LNCaP clone FGC (cell line): ENCODE data around the gene ARHGAP15.

ENCODE experiments used
- DNase-seq: peaks from one replicate; pipeline ENCODE4 v3.0.0-alpha.2; 2011; ENCODE audit warnings: low read depth
- H3K4me3 ChIP-seq: 2 replicates; pipeline ENCODE4 v1.5.1; 2011; ENCODE audit warnings: mild to moderate bottlenecking, low read depth, low read length, control low read depth
- TF ChIP-seq, protein P1 (sequence below): IDR thresholded peaks from 2 replicates; pipeline ENCODE4 v1.5.1; 2012; ENCODE audit warnings: mild to moderate bottlenecking; ENCODE audit not compliant: control insufficient read depth, insufficient read depth; ENCODE audit errors: extremely low read depth

ARHGAP15 gene

DNA sequence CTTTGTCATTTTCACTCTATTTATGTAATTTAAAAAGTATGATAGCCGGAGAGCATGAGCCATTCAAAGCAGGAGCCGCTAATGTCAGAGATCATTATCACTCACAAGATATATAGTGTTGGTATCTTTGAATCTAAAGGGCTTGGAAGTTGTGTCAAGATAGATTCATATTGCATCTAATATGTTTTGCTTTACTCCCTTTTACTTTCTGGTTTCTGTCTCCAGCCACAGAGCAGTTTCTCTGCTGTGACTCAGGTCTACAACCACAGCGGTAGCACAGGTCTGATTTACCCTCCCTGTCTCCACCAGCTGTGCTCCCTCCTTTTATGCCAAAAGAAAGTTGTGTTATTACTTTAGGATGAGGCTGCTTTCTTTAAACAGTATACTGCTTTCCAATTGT lies 424.0 kb downstream of the ARHGAP15 start:
- no peak for DNase-seq
- H3K4me3 ChIP-seq, result no peak overlapping the region
- TF ChIP-seq, protein P1, sequence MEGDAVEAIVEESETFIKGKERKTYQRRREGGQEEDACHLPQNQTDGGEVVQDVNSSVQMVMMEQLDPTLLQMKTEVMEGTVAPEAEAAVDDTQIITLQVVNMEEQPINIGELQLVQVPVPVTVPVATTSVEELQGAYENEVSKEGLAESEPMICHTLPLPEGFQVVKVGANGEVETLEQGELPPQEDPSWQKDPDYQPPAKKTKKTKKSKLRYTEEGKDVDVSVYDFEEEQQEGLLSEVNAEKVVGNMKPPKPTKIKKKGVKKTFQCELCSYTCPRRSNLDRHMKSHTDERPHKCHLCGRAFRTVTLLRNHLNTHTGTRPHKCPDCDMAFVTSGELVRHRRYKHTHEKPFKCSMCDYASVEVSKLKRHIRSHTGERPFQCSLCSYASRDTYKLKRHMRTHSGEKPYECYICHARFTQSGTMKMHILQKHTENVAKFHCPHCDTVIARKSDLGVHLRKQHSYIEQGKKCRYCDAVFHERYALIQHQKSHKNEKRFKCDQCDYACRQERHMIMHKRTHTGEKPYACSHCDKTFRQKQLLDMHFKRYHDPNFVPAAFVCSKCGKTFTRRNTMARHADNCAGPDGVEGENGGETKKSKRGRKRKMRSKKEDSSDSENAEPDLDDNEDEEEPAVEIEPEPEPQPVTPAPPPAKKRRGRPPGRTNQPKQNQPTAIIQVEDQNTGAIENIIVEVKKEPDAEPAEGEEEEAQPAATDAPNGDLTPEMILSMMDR, result no peak

DNA sequence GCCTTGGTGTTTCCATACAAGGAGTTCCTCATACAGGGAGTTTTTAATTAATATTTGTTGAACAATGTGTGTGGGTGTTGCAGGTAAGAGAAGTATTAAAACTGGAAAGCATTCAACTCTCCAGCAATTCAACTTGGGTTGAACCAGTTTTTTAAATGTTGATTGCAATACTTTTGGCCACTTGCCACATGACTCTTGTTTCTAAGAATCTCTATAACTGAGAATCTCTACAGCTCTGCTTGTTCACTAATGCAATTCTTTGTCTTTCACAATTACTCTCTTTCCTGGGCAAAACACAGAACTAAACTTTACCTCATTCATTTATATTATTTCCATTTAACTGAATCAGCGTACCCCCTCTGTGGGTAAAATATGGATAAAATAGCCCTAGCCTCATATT lies 429.4 kb downstream of the ARHGAP15 start:
- no peak for DNase-seq
- TF ChIP-seq, protein P1, result no peak
- H3K4me3 ChIP-seq, result no peak overlapping the region

DNA sequence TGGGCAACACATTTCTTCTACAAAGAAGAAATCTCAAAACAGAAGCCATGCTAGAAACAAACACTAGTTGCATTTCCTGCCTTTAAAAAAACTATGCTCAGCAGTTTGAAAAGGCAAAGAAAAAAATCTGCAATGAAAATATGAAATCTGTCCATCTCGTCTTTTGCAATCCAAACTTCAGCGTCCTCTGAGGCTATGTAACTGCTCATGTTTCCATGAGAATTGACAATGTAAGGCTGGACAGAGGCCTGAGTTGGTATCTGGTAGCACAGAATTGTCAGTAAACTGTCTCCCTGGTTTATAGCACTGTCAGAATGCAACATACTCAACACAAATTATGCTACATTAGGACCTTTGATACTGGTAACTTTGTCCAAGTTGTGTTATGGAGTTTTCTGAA lies 429.9 kb downstream of the ARHGAP15 start:
- TF ChIP-seq, protein P1, result no peak
- no peak overlapping the region for H3K4me3 ChIP-seq
- DNase-seq, result no peak

DNA sequence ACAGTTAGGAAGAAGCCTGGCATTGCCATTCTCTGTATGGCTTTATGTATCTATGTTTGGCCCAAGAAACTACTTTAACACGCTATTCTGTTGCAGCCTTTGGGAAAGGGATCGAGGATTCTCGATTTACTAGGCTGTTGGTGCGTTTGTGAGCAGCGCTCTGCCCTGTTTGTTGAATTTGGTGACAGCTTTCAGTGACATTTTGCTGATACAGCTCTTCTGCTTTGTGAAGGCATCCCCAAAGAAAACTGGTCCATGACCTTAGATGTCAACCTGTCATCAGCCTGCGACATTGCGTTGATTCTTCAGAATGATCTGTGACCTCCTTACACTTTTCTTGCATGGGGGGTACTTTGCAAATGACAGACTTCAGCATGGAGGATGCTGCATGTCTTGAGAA lies 431.5 kb downstream of the ARHGAP15 start:
- DNase-seq, result no peak
- H3K4me3 ChIP-seq, result no peak overlapping the region
- TF ChIP-seq, protein P1, result no peak

DNA sequence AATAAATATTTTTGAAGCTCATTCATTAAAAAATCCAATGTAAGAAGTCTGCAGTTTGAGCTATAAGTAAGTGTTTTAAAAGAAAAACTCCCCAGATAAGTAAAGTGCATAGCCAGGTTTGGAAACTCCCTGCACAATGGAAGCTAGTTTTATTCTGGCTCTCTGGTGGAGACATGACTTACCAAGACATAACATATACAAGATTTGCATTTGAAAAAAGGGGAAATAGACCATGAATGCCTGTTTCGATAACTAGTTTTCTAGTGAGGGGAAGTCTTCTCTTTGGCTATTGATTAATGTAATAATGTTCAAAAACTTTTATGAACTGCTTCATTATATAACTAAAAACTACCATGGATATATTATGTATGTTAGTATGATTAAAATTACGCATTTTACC lies 435.2 kb downstream of the ARHGAP15 start:
- no peak overlapping the region for H3K4me3 ChIP-seq
- TF ChIP-seq, protein P1, result no peak
- no peak for DNase-seq

DNA sequence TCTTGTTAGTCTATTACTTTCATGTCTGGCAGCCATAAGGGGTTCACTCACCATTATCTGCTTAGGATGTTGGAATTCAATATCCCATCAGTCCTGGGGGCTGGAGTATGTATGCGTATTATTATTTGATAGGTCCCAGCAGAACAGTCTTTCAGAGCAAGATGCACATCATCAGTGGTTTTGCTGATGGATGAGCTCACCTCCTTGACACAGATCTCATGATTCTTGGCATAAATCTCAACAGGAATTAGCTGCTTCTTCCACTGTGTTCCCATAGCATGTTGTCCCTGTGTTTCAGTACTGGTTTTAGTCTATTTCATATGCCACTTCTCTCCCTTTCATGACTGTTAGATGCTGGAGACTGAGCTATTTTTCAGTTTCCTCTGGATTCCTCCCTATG lies 442.5 kb downstream of the ARHGAP15 start:
- TF ChIP-seq, protein P1, result no peak
- no peak for DNase-seq

DNA sequence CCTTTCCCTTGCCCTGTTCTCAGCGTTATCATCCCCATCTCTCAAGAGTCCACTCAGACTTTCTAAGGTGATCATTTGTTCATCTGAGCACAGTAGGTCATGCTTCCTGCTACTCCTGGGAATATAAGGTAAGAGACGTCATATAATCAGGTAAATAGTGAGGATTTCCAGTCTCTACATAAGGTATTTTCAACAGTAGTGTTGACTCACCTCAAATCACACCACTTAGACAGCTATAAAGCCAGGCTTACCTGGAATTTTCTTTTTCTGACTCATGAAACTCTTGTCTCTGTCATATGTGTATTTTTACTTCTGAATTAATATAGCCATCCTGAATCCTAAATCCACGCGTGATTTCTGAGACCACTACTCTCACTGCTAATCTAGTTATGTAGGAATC lies 443.2 kb downstream of the ARHGAP15 start:
- H3K4me3 ChIP-seq, result no peak overlapping the region
- DNase-seq, result no peak
- TF ChIP-seq, protein P1, result no peak

More for the DNA sequence above, 442.5 kb downstream of the ARHGAP15 start:
- H3K4me3 ChIP-seq, result no peak overlapping the region
